Dedifferentiated amniotic fluid mesenchymal stem cell (primary cell): Measurements from ENCODE around the gene EDN2.

Source experiments
- DNase-seq: peaks from one replicate; pipeline ENCODE4 v3.0.0-alpha.2; 2016; ENCODE audit errors: extremely low spot score

Gene EDN2

DNA sequence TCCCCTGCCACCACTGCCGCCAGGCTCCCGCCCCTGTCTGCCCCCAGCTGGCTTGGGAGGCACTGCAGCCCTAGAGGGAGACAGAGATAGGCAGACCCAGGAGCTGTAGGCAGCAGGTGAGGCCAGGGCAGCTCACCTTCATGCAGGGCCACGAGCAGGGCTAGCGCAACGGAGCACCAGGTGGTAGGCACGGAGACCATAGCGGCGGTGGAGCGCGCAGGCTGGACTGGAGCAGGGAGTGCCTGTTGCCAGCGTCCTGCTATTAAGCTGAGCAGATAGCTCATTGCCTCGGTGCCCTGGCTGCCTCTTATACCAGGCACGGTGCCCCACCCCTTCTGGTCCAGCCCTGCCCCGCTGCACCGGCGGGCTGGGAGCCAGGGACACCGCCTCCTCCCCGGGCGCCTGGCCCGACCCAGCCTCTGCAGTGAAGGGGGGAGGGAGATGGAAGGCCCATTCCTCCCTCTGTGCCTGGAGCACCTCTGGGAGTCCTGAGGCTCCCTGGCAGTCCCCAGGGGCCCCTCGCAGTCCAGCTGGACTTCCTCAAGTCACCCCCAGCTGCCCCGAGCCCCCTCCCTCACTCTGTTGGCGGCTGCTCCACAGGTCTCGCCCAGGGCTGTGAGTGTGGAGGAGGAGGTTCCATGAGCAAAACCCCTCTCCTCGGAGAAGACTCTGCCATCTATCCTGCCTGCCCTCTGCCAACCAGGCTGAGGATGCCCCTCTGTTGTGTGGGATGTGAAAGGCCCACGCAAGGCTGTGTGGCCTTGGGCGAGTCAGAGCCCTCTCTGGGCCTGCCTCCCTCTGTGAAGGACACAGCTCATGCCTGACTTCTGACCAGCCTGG lies at the start of gene EDN2:
Gene EDN2 (minus strand): TSS at position 282 of the 840 bp plus-strand sequence. CDS start 82 bp downstream, at position 200.
- no peak for DNase-seq

DNA sequence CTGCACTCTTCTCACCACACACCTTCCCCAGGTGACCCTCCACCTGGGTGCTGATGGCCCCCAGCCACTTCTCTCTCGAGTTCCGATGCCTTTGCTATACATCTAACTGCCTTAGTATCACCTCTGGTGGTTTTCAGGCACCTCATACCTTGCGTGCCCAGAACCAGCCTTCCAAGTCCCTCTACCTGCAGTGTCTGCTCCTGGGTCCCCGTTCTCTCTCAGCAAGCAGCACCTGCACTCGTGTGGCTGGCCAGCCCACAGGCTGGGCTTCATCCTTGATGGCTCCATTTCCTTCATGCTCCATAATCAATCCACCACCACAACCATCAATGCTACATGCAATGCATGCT lies 49.2 kb upstream of the EDN2 start:
- no peak for DNase-seq

DNA sequence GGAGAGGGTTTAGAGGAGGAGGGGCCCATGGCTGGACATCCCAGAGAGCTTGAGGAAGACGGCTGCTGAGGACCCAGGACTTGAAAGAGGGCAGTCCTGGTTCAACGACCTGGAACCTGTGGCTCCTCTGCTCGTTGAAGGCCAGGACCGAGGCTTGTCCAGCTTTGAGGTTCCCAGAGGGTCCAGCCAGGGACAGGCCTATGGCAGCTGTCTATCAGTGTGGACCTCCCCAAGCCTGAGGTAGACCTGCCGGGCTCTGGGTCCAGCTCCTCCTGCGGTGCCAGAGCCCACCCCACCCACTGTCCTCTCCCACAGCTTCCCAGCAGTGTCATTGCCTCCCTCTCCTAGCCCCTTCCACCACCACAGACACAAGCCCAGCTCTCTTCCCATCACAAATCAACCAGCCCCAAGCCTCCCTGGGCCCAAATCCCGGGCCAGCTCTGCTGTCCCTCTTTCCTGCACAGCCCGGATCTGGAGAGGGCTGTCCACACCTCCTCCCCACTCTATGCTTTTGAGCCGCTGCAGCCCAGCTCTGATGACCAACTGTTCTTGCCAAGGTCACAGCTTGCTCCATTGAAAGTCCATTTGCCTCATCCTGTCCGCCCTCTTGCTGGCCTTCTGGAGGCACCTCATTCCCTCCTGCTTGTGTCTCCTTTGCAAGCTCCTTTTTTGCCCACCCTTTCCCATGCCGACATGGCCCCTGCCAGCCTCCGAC lies 48.7 kb upstream of the EDN2 start:
- no peak for DNase-seq

DNA sequence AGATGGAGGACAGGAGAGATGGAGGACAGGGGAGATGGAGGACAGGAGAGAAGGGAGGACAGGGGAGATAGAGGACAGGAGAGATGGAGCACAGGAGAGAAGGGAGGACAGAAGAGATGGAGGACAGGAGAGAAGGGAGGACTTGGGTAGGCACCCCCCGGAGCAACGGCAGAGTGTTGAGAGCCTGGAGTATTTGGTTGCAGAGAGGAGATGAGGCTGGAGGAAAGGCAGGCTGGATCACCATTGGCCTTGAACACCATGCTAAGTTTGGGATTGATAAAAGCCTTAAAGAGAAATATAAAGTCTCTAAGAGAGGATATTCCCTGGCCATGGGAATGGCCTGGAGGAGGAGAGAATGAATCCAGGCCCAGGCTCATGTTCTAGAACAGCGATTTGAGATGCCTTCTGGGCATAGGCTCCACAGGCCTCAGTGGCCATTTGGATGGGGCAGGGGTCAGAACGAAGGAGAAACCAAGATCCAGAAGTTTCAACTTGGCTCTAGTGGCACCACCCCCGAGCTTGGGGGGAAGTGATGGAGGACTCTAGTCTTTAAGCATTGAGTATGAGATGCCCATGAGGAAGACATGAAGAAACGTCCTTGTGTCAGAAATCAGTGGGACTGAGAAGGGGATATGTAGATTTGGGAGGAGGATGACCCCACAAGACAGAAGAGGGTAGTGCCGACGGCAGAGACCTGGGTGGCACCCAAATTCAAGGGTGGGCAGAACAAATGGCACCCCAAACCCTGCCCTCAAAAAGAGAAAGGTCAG lies 47.9 kb upstream of the EDN2 start:
- no peak for DNase-seq

DNA sequence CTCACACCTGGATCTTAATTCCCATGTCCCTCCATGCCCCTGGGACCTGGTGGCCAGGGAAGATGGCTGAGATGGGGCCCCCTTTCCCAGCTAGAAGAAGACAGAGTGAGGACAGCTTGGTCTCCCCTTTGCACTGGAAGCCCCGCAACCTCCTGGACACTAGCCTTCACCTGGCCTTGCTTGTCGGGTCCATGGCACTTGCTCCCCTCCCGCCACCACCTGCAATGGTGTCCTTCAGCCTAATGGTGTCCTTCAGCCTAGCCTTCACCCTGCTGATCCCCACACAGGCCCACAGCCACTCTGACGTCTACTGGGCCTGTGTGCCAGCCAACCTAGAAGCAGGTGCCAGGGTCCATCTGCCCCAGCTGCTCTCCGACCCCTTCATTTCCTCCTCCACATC lies 45.9 kb upstream of the EDN2 start:
- DNase-seq, result no peak

DNA sequence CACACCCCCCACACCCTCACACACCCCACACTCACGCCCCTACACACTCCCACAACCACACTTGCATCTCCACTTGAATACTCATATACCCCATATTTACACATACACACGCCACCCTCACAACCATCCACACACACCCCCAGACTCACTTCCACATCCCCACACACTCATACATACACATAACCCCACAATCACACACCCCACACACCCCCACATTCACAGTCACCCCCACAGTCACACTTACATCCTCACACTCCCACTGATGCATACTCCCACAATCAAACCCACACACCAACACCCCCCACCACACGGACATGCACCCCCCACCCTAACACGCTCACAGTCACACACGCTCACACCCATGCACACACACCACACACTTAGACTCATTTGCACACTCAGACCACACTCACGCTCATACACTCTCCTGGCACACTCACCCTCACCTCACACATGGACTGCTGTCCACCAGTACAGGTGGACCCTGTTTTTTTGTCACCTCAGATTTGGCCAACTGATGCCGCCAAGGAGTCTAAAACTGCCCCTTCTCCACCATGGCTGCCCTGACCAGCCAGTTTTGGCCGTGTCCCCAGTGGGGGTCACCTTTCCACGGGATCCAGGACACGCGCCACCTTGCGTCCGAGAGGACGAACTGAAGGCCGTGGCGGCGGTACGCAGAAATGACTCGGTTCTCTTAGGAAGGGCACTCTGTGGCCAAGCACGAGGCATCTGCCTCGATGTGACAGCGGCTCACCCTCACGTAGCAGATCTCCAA lies 45.3 kb upstream of the EDN2 start:
- no peak for DNase-seq

DNA sequence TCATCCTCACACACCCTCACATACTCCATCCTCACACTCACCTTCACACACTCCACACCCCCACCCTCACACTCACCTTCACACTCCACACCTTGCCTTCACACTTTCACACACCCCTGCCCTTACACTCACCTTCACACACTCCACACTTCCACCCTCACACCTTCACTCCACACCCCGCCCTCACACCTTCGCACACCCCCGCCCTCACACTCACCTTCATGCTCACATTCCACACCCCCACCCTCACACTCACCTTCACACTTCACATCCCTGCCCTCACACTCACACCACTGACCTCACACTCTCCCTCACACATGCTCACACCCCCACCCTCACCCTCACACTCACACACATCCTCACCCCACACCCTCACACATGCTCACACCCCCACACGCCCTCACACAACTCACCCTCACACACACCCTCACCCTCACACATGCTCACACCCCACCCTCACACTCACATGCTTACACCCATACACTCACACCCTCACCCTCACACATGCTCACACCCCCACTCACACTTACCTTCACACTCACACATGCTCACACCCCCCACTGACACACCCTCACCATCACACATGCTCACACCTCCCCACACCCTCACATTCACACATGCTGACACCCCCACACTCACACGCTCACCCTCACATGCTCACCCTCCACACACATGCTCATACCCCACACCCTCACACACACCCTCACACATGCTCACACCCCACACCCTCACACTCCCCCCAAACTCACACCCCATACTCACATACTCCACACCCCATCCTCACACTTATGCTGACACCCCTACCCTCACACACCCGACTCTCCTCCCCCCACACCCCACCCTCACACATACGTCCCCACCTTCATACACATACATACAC lies 44.5 kb upstream of the EDN2 start:
- DNase-seq, result no peak

DNA sequence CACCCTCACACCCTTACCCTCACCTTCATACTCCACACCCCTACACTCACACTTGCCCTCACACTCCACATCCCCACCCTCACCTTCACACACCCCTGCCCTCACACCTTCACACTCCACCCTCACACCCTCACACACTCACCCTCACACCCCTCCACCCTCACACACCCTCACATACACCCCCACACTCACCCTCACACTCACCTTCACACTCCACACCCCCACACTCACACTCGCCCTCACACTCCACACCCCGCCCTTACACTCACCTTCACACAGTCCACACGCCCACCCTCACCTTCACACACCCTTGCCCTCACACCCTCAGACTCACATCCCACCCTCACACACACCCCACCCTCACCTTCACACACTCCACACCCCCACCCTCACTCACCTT lies 43.6 kb upstream of the EDN2 start:
- DNase-seq, result no peak

DNA sequence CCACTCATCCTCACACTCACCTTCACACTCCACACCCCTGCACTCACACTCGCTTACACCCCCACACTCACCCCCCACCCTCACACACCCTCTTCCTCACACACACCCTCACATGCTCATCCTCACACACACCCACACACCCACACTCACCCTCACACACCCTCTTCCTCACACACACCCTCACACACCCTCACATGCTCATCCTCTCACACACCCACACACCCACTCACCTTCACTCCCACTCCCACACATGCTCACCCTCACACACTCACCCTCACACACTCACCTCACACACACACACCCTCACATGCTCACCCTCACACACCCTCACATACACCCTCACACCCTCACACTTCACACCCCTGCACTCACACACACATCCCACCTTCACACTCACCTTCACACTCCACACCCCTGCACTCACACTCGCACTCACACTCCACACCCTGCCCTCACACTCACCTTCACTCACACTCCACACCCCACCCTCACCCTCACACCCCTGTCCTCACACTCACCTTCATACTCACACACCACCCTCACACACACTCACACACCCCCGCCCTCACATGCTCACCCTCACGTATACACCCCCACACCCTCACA lies 42.6 kb upstream of the EDN2 start:
- DNase-seq, result no peak

DNA sequence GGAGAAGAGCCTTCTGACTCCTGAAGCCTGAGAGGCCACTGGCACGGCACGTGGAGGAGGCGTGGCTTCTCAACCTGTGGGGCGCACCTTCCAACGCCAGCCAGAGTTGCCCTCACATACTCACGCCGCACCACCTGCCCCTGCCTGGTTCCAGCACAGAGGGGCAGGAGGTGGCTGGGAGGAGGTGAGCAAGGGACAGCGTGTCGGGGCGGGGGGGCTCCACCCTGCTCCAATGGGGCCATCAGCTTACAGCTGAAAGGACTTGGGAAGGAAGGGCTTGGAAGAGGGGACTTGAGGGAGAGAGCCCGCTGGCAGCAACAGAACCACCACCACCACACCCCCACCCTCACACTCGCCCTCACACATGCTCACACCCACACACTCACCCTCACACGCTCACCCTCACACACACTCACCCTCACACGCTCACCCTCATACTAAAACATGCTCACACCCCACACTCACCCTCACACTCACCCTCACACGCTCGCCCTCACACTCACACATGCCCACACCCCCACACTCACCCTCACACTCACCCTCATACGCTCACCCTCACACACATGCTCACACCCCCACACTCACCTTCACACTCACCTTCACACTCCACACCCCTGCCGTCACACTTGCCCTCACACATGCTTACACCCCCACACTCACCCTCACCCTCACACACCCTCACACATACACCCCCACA lies 41.6 kb upstream of the EDN2 start:
- no peak for DNase-seq

DNA sequence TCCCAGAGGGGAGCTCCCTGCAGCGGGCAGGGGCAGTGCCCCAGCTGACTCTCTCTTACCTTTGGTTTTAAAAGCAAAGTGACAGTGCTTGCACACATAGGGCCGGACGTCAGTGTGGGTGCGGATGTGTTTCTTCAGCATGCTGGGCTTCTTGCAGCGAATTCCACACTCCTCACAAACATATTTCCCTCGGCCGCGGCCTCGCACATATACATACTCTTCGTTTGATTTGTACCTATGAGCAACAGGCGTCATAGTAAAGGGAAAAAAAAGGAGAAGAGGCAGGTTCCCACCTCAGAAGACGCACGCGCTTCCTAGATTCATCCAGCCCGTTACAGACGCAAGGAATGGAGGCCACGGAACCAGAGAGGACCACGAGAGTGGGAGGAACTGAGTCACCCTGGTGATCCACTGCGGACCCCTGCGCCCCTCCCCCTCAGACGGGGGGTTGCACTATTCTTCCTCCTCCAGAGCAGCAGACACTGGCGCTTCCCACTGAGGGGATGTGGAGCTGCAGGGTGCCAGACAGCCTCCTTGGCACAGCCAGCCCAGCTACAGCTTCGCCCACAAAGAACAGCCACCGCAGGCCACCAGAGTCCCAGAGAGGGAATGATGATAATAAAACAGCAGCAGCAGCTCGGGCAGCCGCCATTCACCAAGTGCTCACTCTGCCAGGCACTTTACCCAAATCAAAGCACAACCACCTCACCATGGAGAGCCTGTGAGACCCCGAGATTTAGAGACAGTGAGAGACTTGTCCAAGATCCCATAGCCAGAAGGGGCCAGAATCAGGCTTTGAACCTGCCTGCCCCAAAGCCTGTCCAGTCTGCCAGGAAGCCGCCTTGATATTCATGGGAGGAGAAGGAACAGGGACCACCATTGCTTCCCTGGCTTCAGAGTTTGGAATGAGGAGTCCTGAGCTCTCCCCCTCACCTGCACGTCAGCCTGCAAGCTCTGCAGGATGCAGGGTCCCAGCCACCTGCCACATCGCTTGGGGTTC lies 40.5 kb upstream of the EDN2 start:
- DNase-seq, result no peak

DNA sequence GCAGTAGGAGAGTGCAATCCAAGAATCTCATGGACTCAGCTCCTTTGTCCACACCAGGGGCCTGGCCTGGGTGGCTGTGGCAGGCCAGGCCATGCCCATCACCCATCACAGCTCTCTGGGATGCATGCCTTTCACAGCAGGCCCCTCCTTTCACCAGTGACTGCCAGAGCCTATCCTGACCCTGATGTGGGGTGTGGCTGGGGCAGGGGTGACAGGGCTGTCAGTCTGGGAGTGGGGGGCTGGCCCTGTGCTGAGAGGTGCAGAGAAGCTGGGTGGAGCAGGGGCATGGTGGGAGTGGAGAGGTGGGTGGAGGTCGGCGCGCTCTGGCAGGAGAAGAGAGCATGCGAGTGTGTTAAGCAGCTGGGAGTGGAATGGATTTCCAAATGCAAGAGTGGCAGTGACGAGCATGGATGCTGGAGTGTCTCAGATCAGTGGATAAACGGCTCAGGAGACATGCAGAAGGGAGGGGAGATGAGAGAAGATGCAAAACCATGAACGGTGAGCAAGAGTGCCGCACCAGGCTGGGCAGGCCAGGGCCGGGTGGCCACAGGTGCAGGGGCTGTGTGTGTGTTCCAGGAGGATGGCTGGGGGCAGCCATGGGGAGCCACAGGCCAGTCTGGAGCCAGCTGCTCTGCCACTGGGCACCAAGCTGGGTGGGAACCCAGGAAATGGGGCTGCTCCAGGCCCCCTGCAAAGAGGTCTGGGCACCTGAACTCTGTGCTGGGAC lies 39.6 kb upstream of the EDN2 start:
- DNase-seq, result no peak

DNA sequence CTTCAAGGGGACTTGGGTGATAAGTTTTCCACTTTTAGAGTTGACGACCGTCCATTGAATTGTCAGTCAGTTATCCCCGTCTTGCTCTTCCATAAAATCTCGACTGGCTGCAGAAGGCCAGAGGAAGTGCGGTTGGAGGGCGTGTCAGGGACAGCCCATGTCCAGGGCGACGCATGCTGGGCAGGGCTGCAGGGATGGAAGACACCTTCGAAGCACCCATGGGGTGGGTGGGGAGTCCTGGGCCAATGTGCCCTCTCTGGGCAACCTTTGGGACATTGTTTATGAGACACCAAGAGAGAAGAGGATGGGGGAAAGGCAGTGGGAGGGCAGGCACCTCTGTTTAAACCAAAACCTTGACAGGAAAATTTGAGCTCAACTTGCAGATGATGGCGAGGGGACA lies 38.6 kb upstream of the EDN2 start:
- DNase-seq, result no peak

DNA sequence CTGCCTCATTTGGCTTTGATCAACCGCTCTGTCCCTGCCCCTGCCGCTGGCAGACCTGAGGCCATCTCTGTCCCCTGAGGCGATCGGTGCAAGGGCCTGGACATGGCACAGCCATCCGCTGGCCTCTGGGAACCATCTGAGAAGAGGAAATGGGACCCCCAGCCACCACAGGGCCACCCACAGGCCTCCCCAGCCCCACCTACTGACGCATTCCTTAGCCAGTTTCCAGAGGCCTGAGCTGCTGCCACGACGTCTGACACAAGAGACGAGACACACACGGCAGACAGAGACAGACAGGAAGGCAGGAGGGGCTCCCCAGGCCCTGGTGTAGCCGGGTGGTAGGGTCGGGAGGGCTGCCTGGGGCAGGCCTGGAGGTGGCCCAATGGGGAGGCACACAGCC lies 37.3 kb upstream of the EDN2 start:
- no peak for DNase-seq

DNA sequence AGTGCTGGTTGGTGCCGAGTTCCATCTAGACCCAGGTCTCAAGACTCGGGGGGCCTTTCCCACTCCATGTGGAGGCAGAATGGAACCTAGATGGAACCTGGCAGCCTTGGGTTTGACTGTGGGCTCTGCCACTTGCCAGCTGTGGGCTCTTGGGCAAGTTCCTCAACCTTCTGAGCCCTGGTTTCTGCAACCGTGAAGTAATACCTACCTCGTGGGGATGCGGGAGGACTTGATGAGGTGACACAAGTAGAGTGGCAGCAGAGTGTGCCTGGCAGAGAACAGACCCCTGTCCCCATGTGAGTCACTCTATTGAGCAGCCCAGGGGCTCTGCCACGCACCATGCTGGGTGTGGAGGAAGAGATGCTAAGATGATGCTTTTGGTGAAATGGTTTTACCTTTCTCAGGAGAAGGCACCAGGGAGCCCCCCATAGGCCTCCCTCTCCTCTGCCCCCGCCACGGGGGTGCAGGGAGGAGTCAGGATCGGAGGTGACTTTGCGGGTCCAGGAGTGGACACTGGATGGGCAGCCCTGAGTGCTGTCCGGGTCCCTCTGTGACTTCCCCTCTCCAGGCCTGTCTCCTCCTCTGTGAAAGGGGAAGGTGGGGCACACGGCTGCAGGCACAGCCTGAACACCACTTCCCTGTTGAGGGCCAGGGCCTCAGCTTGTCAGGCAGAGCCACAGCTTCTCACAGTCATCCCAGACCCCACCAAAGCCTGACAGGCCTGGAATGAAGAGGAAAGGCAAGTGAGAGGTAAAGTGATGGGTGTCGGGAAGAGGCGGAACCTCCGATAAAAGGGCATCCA lies 36.7 kb upstream of the EDN2 start:
- DNase-seq, result no peak

DNA sequence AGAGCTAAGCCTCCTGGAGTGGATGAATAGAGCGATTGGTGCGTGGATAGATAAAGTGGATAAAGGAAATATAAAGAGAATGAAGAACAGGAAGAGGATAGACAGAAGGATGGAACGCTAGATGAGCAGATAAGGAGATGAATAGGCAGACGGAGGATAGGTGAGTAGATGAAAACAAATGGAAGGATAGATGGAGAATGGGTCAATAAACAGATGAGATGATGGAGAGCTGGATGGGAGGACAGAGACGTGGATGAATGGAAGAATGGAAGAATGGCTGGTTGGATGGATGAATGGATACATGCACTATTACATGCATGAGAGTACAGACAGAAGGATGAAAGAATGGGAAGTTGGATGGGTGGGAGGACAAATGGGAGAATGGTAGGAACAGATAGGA lies 35.2 kb upstream of the EDN2 start:
- no peak for DNase-seq

DNA sequence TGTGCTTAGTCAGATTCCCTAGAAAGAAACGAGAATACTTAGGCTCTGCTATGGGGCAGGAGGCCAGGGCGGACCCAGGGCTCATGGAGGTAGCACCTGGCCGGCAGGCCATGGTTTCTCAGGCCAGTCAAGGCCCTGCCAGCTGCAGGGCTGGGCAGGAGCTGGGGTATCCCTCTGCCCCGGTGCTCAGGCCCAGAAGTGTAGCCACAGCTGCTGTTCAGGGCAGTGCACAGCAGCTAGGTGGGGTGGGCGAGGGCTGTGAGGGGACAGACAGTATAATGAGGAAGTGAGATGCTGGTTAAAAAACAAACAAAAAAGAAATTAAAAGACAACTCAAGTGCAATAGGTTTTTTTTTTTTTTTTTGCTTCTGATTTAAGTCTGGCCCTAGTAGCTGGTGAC lies 34.0 kb upstream of the EDN2 start:
- no peak for DNase-seq
